MM.1S (cell line): ENCODE data around the gene CENPK.

Experiments used
- DNase-seq: peaks from one replicate; pipeline ENCODE4 v3.0.0-alpha.2; 2015
- H2AFZ ChIP-seq: fragments of 300-600 bp; sonication (generic); 2 replicates; pipeline ENCODE4 v1.6.0; 2016; ENCODE audit warnings: antibody characterized with exemption, low read length
- H3F3A ChIP-seq: fragments of 300-600 bp; sonication (generic); 2 replicates; pipeline ENCODE4 v1.6.1; 2016; ENCODE audit warnings: mild to moderate bottlenecking, antibody characterized with exemption, low read length, moderate library complexity, mixed read lengths; ENCODE audit not compliant: insufficient read depth
- H3K27ac ChIP-seq: fragments of 300-600 bp; sonication (generic); 2 replicates; pipeline ENCODE4 v1.5.1; 2016; ENCODE audit warnings: mild to moderate bottlenecking, low read length
- H3K27me3 ChIP-seq: fragments of 300-600 bp; sonication (generic); replicated peaks from 2 replicates; pipeline ENCODE4 v1.6.0; 2016; ENCODE audit warnings: low read length; ENCODE audit not compliant: insufficient read depth
- H3K36me3 ChIP-seq: fragments of 300-600 bp; sonication (generic); replicated peaks from 2 replicates; pipeline ENCODE4 v1.6.1; 2016; ENCODE audit warnings: mild to moderate bottlenecking, low read length, mixed read lengths; ENCODE audit not compliant: insufficient read depth
- H3K4me1 ChIP-seq: fragments of 300-600 bp; sonication (generic); 2 replicates; pipeline ENCODE4 v1.6.1; 2016; ENCODE audit warnings: low read length, mixed read lengths
- H3K4me2 ChIP-seq: fragments of 300-600 bp; sonication (generic); 2 replicates; pipeline ENCODE4 v1.6.0; 2016; ENCODE audit warnings: low read depth, low read length
- H3K4me3 ChIP-seq: fragments of 300-600 bp; sonication (generic); 2 replicates; pipeline ENCODE4 v1.5.1; 2016; ENCODE audit warnings: low read length, mixed read lengths
- H3K79me2 ChIP-seq: fragments of 300-600 bp; sonication (generic); 2 replicates; pipeline ENCODE4 v1.6.1; 2016; ENCODE audit warnings: mixed run types, low read length, mixed read lengths
- H3K9ac ChIP-seq: fragments of 300-600 bp; sonication (generic); 2 replicates; pipeline ENCODE4 v1.6.1; 2016; ENCODE audit warnings: low read length, mixed read lengths
- H3K9me2 ChIP-seq: fragments of 300-600 bp; sonication (generic); replicated peaks from 2 replicates; pipeline ENCODE4 v1.6.1; 2016; ENCODE audit warnings: mild to moderate bottlenecking, low read length, mixed read lengths; ENCODE audit not compliant: insufficient read depth
- H3K9me3 ChIP-seq: fragments of 300-600 bp; sonication (generic); replicated peaks from 2 replicates; pipeline ENCODE4 v1.6.1; 2016; ENCODE audit warnings: mild to moderate bottlenecking, low read length, mixed read lengths; ENCODE audit not compliant: insufficient read depth
- H4K20me1 ChIP-seq: fragments of 300-600 bp; sonication (generic); 2 replicates; pipeline ENCODE4 v1.6.1; 2016; ENCODE audit warnings: mild to moderate bottlenecking, low read length, moderate library complexity, mixed read lengths; ENCODE audit not compliant: insufficient read depth
- CTCF ChIP-seq: fragments of 300-600 bp; sonication (generic); IDR thresholded peaks from 2 replicates; pipeline ENCODE4 v1.5.1; 2016; ENCODE audit warnings: antibody characterized with exemption, low read length, mixed read lengths
- EZH2 ChIP-seq: fragments of 300-600 bp; sonication (generic); optimal IDR thresholded peaks from 2 replicates; pipeline ENCODE3; 2017; ENCODE audit warnings: low read depth, mild to moderate bottlenecking, antibody characterized with exemption, low read length, mixed read lengths
- EZH2phosphoT487 ChIP-seq: fragments of 300-600 bp; sonication (generic); IDR thresholded peaks from 2 replicates; pipeline ENCODE4 v1.6.1; 2018; ENCODE audit warnings: antibody characterized with exemption, low read length

The CENPK gene

GRCh38 chr5:65556181-65556580 lies 6.8 kb downstream of the CENPK start:
- H3K9me2 ChIP-seq, result no peaks in the 10 kb centered on the region
- H3K79me2 ChIP-seq, result peaks cover 16% of the 10 kb centered on the region
- peaks cover 2% of the 10 kb centered on the region; the same call in 1 of the 2 replicates for H3K36me3 ChIP-seq
- H3K27me3 ChIP-seq, result no peaks in the 10 kb centered on the region
- no peaks in the 10 kb centered on the region for H3K9me3 ChIP-seq
- no peak overlapping the region for H3K27ac ChIP-seq
- H3K9ac ChIP-seq, result no peak overlapping the region
- no peaks in the 10 kb centered on the region; the same call in 1 of the 2 replicates for H4K20me1 ChIP-seq
- H3F3A ChIP-seq, result no peaks in the 10 kb centered on the region
- no peak for TF ChIP-seq EZH2
- no peak for TF ChIP-seq EZH2phosphoT487
- TF ChIP-seq CTCF, result no peak
- H3K4me1 ChIP-seq, result no peaks in the 10 kb centered on the region
- H3K4me2 ChIP-seq, result no peak overlapping the region
- DNase-seq, result no peak
- no peak overlapping the region for H2AFZ ChIP-seq
- H3K4me3 ChIP-seq, result no peak overlapping the region

GRCh38 chr5:65555287-65555686 lies 7.7 kb downstream of the CENPK start:
- Histone ChIP-seq H2AFZ (no peak overlapping the region), H3K4me2 (no peak overlapping the region), H3K9me2 (no peaks in the 10 kb centered on the region), H3K4me3 (no peak overlapping the region), H3K9ac (no peak overlapping the region), H4K20me1 (no peaks in the 10 kb centered on the region; the same call in 1 of the 2 replicates), H3K9me3 (no peaks in the 10 kb centered on the region), H3K79me2 (peaks cover 8% of the 10 kb centered on the region; the same call in 1 of the 2 replicates), H3K27ac (no peak overlapping the region), H3K4me1 (no peaks in the 10 kb centered on the region), H3F3A (no peaks in the 10 kb centered on the region), H3K27me3 (no peaks in the 10 kb centered on the region), H3K36me3 (peaks cover 2% of the 10 kb centered on the region; the same call in 1 of the 2 replicates)
- TF ChIP-seq CTCF (no peak), EZH2 (no peak), EZH2phosphoT487 (no peak)
- no peak for DNase-seq

GRCh38 chr5:65553941-65554340 lies 9.0 kb downstream of the CENPK start:
- no peak overlapping the region for H3K4me3 ChIP-seq
- no peak overlapping the region for H3K9ac ChIP-seq
- H2AFZ ChIP-seq, result no peak overlapping the region
- no peaks in the 10 kb centered on the region for H3K9me2 ChIP-seq
- no peaks in the 10 kb centered on the region for H3K9me3 ChIP-seq
- no peaks in the 10 kb centered on the region; the same call in 1 of the 2 replicates for H4K20me1 ChIP-seq
- H3K27me3 ChIP-seq, result no peaks in the 10 kb centered on the region
- no peak overlapping the region for H3K27ac ChIP-seq
- no peaks in the 10 kb centered on the region for H3K4me1 ChIP-seq
- H3K4me2 ChIP-seq, result no peak overlapping the region
- peaks cover 4% of the 10 kb centered on the region; the same call in 1 of the 2 replicates for H3K79me2 ChIP-seq
- DNase-seq, result no peak
- TF ChIP-seq EZH2 (no peak), EZH2phosphoT487 (no peak), CTCF (no peak)
- peaks cover under 1% of the 10 kb centered on the region; the same call in 1 of the 2 replicates for H3K36me3 ChIP-seq
- H3F3A ChIP-seq, result no peaks in the 10 kb centered on the region
